Neural progenitor cell (in vitro differentiated cells): ENCODE data around the gene GIN1.

Source experiments
- CTCF ChIP-seq: fragments of 200-600 bp; sonication (generic); IDR thresholded peaks from 2 replicates; pipeline ENCODE4 v1.5.1; 2017; ENCODE audit warnings: antibody characterized with exemption, mild to moderate bottlenecking
- EZH2phosphoT487 ChIP-seq: fragments of 200-600 bp; sonication (generic); IDR thresholded peaks from 2 replicates; pipeline ENCODE4 v1.6.1; 2017; ENCODE audit warnings: antibody characterized with exemption

- TF ChIP-seq EZH2phosphoT487, result no peak
- TF ChIP-seq CTCF, result no peak
These were observed 7.0 kb downstream of the GIN1 start for GRCh38 chr5:103112910-103113309.
